Loucy (cell line): ENCODE results near the gene RNF26.

ENCODE experiments used
- EZH2phosphoT487 ChIP-seq: fragments of 200-600 bp; IDR thresholded peaks from 2 replicates; pipeline ENCODE4 v1.6.1; 2018; ENCODE audit warnings: antibody characterized with exemption, mild to moderate bottlenecking, moderate library complexity, borderline replicate concordance
- TF ChIP-seq, protein P1 (sequence below): fragments of 200-600 bp; sonication (generic); conservative IDR thresholded peaks from 2 replicates; pipeline ENCODE4 v1.5.1; 2014; ENCODE audit warnings: mild to moderate bottlenecking, antibody characterized with exemption, low read length

DNA sequence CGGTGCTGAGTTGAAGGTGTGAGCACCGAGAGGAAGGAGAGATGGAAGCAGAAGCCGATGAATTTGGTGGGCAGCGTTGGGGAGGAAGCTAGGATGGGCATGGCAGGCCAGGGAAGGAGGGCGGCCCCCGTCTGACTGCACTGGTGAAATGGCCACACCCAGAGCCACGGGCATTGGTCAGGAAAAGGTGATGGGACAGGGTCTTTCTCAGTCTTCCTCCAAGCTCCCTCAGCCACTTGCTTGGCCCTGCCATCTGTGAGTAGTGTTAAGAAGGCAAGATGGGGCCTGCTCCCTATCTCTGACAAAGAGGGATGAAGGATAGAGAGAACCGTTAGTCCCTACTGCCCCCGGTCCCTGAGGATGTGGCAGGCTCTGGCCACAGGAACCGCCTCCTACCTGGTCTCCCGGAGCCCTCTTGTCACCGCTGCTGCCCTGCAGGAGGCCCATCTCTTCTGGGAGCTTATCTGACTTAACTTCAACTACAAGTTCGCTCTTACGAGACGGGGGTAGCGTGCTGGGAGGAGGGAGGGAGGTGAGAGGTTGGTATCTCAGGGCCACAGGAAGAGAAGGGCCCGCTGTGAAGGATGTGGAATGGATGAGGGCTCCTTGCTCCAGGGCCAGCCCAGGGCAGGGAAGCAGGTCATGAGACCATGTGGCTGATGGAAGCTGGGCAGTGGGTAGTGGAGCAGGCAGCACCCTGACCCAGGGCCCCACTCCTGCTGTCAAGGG is 24.2 kb upstream of the RNF26 start:
- TF ChIP-seq, protein P1, sequence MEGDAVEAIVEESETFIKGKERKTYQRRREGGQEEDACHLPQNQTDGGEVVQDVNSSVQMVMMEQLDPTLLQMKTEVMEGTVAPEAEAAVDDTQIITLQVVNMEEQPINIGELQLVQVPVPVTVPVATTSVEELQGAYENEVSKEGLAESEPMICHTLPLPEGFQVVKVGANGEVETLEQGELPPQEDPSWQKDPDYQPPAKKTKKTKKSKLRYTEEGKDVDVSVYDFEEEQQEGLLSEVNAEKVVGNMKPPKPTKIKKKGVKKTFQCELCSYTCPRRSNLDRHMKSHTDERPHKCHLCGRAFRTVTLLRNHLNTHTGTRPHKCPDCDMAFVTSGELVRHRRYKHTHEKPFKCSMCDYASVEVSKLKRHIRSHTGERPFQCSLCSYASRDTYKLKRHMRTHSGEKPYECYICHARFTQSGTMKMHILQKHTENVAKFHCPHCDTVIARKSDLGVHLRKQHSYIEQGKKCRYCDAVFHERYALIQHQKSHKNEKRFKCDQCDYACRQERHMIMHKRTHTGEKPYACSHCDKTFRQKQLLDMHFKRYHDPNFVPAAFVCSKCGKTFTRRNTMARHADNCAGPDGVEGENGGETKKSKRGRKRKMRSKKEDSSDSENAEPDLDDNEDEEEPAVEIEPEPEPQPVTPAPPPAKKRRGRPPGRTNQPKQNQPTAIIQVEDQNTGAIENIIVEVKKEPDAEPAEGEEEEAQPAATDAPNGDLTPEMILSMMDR = no peak
- TF ChIP-seq EZH2phosphoT487 = no peak
